Measurements from ENCODE around the gene CYP26C1.

- TF ChIP-seq POLR2AphosphoS5 (IDR thresholded peaks at IDR 0.05) (no peak), POLR2A (IDR thresholded peaks at IDR 0.05) (no peak), CTCF (IDR thresholded peaks at IDR 0.05) (no peak)
Measured at GRCh38 chr10:93064874-93065660, 4.5 kb downstream of the CYP26C1 start.
